HTERT RPE-1 (cell line): ENCODE measurements around the gene TST.

ENCODE experiments used
- in situ Hi-C: fragments of 300-500 bp; cut with MboI; formaldehyde crosslinking; loops from 4 replicates; pipeline ENCODE4 v1.14.3; 2020; ENCODE audit warnings: low sequenced_read_pairs

TST gene

DNA sequence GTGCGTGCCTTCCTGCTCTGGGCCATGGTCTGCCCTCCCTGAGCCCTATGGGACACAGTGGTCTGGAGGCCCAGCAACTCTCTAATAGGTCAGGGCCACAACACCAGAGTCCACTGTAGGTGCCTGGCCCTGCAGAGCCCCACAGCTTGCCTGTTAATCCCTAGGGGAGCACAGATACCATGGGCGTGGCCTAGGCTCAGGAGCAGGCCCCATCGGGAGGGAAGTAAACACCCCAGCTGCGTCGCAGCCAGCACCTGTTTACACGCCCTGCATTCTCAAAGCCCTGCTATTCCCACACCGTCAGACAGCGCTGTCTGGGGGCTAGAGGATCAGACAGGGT is 34.8 kb upstream of the TST start:
- in situ Hi-C loops = no loop called here

DNA sequence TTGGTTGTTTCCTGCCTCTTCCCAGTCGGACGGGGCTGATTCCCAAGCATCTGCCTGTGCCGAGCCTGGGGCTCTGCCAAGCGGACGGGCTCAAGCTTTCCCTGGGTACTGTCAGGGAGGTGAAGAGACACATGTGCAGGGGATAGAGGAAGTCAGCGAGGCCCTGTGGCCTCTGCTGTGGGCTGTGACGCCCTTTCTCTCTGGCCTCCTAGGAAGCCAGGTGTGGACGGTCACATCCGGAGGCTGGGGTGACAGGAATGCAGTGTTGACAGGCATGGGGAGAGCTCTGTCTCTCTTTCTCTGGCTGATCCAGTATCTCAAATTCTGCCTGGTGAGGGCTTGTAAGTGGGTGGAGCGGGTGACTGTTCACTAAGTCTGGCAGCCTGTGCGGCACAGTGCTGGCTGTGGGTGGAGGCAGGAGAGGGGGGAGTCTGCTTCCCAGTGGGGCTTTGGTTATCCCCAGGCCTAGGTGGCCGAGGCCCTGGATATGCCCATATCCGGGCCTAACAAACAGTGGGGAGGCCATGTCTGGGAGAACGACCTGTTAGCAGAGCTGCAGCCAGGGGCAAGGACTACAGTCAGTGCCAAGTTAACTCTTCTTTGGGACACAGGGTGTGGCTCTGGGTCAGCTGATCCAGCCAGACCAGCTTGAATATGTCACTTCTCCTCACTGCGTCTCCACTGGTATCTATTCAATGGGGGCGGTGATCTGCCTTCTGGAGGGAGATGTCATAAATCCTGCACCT is 34.2 kb upstream of the TST start:
- in situ Hi-C loops = no loop called here

DNA sequence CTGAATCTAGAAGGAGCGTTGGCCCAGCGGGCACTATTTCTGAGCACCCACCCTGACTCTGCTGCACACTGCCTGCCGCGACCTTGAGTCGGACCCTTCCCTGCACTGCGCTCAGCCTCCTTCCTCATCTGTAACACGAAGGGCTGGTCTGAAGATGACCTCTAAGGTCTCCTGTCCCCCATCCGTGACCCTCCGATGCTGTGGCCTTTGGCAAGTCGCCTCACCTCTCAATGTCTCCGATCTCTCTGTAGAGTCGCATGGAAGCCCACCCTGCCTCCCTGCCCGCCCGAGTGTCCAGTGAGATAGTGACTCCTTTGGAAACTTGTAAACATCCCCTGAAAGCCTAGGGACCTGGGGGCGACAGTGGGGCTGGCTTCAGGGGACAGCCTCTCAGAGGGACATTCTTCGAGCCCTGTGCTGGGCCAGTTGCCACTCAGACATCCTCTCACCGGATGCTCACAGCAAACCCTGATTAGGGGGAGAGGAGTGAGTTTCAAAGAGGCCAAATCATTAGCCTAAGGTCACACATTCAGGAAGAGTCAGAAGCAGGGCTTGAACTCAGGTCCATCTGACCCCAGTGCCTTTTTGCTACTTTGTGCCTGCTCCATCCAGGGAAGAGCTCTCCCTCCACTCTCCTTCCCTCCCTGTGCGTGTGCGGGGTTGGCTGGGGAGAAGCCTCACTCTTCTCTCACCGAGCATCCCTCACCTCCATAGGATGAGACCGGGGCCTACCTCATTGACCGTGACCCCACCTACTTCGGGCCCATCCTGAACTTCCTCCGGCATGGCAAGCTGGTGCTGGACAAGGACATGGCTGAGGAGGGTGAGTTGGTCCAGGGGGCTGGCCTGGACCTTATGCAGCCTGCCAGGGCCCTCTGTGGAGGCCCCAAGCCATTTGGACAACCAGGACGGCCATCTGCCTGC is 33.4 kb upstream of the TST start:
- in situ Hi-C loops = no loop called here

DNA sequence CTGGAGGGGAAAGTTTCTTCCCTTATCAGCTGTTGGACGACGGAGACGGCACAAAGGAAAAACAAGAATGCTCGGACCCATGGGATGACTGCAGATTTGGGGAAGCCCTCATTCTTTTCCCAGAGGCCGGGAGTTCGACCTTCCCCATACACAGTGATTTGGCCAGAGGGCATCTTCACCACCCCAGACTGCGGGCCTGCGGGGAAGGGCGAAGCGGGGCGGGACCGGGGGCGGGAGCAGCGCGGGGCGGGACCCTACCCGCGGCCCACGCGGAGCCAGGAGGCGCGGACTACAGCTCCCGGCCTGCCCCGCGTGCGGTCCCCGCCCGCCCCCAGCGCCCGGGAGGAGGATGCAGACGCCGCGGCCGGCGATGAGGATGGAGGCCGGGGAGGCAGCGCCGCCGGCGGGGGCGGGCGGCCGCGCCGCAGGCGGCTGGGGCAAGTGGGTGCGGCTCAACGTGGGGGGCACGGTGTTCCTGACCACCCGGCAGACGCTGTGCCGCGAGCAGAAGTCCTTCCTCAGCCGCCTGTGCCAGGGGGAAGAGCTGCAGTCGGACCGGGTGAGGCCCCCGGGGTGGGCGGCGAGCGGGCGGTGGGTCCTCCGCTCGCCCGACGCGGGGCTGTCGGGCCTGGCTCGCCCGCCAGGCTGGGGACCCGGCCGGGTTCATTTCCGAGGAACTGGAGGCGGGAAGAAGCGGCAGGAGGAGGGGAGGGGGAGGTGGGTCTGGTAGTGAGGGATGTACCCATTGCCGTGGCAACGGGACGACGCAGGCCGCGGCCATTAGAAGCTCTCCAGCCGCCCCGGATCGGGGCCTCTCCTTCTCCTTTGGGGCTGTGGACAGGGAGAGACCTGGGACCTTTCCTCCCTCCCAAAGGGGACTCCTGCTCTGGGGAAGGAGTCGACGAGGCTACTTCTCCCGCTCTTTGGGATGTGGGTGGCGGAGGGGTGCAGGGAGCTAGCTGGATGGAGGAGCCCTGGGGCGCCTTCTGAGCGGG is 32.4 kb upstream of the TST start, which contains the start of gene KCTD17:
Gene KCTD17, plus strand, starts transcription at position 352 of the 995 bp plus-strand sequence. Its CDS starts 19 bp downstream, at position 371.
- in situ Hi-C loops = no loop called here

DNA sequence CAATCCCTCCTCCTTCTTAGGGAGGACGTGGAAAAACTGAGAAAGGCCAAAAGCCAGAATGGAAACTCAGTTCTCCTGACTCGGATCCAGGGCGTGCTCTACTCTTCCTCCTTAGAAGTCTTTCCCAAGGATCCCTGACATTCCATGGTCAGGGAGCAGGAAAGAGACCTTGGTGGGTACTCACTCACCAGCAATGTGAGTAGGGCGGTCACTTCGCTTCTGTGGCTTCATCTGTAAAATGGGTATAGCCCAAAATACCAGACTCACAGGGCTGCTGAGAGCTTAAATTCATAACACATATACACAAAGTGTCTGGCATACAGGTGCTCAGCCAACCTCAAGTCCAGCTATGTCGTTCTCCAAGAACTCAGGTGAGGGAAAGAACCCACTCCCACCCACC is 31.7 kb upstream of the TST start:
- in situ Hi-C loops = no loop called here

DNA sequence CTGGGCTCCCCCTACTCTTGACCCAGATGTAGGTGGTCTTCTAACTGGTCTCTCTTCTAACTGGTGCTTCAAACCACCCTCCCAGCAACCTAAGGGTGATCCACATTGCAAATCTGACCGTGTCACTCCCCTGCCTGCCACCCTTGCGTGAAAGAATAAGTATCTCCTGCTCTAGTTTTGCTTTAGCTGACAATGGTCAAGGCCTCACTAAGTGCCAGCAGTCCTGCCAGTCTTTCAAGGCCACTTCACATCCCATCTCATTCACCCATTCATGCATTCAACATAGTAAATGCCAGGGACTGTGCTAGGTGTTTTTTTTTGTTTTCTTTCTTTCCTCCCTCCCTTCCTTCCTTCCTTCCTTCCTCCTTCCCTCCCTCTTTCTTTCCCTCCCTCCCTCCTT is 30.0 kb upstream of the TST start:
- in situ Hi-C loops = no loop called here

DNA sequence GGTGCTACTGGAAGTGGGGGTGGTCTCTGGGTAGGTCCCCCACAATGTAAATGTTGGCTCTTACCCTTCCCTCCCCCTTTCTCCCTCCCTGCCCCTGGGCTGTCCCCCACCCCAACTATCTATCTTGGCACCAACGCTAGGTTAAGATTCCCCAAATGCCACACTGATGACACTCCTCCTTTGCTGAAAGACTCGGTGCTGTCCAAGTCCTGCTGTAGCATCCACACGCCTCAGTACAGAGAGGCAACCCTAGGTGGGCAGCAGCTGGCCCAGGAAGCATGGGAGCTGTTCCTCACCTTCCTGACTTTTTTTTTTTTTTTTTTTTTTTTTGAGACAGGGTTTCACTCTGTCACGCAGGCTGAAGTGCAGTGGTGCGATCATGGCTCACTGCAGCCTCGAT is 28.9 kb upstream of the TST start:
- in situ Hi-C loops = no loop called here

DNA sequence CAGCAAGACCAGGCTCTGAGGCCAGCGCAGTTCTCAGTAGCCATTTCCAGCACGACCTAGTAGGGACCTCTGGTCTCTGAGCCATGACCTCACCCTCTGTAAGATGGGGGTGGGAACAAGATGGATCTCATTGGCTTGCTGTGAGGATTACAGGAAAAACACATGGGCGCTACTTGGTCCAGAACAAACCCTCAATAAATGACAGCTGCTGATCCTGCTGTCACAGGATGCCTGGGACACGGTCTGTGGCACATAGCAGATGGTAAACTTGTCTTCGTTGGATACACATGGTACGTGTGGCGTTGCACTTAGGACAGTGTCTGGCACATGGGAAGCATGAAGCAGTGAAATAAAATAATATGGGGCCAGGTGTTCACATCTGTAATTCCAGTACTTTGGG is 27.8 kb upstream of the TST start:
- in situ Hi-C loops = no loop called here

DNA sequence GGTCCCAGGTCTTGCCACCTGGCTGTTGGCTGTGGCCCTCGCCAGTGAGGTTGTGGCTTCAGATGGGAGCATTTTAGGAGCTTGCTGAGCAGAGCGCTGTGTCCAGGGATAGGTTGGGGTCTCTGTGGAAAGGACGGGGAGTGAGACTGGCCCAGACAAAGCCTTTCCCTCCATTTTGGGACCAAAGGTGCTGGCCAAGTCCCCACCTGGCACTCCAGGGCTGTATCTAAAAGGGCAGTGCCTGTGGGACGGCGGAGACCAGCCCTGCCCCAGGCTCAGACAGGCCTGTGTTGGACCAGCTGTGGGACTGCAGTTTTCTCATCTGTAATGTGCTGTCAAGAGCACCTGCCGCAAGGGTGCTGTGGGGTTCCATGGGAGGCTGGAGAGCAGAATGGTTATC is 27.3 kb upstream of the TST start:
- in situ Hi-C loops = no loop called here

DNA sequence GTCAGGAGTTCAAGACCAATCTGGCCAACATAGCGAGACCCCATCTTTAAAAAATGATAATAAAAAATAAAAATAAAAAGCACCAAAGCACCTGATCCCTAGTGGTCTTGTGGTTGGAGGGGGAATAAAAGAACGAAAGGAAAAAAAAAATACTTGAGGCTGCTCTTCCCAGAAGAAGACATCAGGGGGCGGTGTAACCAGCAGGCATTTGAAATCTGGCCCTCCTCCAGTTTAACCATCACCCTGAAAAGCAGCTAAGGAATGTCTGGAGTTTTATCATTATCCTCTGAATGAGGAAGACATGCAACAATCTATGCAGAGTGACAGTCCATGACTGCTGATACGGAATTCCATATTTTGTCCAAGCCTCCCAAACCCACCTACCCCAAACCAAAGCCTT is 26.7 kb upstream of the TST start:
- in situ Hi-C loops = no loop called here

DNA sequence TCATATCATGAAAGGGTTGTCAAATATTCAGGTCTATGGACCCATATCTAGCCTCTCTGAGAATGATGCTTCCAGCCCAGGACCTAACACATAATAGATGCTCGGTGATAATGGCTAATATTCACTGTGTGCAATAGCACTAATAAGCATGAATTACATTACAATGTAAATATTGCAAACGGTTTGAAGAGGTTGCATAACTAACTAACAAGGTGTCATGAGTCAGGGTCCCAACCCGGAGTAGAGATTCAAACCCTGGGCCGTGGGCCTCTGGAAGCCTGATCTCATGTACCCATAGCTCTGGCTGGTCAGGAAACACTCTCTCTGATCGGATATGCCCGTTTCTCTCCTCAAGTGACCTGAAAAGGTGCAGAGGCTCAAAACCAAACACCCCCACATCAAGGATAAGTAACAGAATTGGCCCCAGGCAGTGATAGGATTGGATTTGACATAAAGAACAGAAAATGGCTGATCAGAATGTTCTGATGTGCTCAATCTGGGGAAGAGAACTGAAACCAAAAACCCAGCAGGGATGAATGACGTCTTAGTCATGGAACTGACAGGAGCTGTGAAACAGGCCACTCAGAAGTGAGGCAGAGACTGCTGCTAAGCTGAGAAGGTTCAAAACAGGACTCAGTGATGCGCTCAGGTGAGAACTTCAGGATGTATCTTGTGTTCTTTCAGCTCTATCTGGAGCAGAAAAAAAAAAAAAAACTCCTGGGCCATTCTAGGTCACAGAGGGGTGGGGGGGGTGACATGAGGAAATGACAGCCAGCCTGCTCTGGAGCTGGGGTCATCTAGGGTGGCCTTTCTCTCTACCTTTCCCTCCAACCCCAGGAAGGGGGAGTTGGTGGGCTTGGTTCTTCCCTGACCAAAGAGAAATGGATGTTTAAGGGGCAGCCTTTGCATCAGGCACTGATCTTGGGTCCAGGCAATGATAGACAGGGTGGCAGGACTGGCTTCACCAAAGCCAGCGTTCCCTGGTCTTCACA is 25.7 kb upstream of the TST start:
- in situ Hi-C loops = no loop called here

DNA sequence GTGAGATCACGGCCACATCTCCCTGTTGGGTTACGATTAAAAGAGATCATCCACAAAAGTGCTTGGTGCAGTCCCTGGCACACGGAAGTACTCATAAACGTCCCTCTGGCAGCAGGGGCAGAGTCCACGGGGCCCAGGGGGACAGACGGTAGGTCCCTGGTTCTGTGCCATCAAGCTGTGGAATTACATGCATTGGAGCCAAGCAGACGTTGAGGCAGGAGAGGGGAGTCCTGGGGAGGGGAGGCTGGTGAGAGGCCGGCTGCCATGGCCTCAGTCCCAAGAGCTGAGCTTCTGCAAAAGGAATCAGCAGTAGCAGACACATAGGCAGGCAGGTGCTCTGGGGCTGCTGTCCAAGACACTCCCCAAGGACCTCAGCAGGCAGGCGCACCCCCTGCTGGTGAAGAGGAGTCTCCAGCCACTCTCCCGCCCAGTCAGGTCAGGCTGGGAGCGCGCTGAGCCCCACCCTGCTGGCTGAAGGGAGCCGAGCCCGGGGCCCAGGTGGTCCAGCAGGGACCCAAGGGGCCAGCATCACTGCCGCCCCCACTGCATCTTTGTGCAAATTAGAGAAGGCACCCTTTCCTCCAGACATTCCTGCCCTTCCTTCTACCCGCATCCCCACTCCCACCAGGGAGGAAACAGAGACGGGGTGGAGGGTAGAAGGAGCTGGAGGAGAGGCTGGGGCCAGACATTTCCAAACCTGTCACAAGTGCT is 24.7 kb upstream of the TST start:
- in situ Hi-C loops = no loop called here

DNA sequence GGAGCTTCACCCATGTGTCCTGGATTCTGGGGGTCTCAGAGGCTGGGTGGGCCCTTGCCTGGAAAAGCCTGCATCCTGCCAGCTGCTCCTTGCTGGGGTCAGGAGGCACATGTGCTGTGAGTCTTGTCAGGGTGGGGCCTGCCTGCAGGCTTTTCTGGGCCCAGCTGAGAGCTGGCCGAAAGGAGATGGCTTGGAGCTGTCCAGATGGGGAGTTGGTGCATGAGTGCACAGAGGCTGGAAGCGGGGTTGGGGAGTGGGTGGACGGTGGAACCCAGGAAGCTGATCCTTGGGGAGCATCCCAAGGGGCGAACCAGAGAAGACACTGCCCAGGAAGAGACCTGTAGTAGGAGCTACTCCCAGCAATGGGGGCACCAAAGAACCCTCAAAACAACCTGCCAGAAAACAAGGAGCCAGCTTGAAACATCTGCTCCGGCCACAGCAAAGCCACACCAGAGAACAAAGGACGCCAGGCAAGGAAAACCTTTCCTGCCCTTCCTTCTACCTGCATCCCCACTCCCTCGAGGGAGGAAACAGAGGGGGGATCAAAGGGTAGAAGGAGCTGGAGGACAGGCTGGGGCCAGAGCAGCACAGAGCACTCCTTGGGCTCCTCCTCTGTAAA is 24.1 kb upstream of the TST start:
- in situ Hi-C loops = no loop called here

DNA sequence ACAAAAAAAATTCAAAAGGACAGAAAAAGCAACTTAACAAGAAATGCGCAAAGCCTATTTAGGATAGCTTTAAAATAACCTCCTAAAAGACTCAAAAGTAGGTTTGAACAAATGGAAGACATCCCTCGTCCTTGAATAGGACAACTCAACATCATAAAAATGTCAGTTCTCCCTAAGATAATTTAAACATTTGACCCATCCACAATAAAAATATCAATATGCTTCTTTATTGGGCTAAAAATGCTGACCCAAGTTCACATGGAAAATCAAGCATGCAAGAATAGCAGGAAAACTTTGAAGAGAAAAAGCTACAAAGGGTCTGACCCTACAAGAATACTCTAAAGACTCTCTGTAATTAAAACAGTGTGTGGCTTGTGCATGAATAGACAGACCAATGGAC is 20.2 kb upstream of the TST start:
- in situ Hi-C loops = no loop called here

DNA sequence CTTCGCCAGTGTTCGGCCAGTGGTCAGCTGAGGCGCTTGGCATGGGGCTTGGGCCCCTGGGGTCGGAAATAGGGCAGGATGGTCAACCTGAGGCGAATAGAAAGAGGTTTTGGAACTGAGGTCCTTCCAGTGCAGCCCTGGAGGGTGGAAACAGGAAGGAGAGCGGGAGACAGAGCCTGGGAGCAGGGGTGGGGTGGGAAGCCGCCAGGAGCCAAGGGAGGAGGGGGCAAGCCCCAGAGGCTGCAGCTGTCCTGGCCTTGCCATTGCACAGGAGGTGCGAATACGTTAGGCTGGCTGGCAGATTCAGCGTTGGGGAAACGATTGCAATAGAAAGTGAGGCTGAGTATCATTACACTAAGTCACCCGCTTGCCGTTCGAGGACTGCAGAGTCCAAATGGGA is 18.4 kb upstream of the TST start:
- in situ Hi-C loops = no loop called here

DNA sequence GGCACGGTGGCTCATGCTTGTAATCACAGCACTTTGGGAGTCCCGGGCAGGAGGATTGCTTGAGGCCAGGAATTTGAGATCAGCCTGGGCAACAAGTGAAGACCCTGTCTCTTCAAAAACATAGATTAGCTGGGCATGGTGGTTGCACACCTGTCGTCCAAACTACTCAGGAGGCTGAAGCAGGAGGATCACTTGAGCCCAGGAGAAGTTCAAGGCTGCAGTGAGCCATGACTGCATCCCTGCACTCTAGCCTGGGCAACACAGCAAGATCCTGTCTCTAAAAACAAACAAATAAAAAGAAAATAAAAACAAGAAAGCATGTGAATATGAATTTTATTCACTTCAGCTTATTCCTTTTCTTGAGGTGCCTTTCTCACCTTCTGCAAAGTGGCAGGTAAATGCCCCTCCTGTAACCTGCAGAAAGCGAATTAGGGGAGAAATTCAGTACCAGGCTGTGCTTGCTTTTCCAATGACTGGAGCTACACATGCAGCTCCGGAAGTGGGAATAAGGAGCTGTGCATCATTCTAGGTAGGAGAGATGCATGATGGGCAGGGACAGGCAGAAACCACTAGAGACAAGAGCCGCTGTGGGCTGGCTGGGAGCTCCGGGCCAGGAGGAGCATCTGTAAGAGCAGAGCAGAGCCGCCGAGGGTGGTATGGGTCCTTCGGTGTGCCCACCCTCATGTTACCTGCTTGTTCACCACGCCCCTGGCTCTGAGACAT is 17.6 kb upstream of the TST start:
- in situ Hi-C loops = no loop called here

DNA sequence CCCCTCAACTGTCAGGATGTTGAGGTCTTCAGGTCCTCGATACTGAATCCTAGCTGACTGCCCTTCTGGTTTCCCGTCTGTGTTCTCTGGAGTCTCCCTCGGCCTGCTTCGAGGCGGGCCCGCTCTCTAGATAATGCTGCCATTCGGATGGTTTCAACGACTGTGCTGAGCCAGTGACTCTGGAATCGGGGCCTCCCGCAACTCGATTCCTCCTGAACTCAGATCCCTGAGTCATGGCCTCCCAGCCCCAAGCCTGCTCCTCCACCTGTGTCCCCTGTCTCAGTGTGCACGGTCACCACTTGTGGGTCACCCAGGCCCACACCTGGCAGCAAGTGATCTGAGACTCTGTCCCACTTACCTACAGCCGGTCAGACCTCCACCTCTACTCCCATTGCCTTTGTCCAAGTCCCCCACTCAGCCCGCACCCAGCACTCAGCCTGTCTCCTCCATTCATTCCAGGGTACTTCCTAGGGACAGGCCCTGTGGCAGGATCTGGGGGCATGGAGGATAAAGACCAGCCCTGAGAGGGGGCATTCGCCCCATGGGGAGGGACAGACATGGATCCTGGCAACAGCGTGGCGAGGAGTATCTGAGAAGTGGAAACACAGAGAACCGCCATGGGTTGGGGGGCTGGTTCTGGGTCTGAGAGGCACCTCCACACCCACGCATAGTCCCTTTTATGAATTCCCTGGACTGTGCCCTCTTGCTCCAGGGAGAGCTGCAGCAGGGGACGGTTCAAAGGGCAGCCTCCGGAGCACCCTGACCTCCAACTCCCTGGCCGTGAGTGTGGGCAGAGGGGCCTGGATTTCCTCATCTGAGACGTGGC is 14.6 kb upstream of the TST start:
- in situ Hi-C loops = no loop called here
